GM12874 (cell line): Measurements from ENCODE around the gene PLD5.

ENCODE experiments used
- TF ChIP-seq, protein P1 (sequence below): IDR thresholded peaks from 2 replicates; pipeline ENCODE4 v1.5.1; 2011; ENCODE audit warnings: low read depth, mild to moderate bottlenecking, control low read depth, low read length, moderate library complexity; ENCODE audit not compliant: insufficient read depth

Gene PLD5

DNA sequence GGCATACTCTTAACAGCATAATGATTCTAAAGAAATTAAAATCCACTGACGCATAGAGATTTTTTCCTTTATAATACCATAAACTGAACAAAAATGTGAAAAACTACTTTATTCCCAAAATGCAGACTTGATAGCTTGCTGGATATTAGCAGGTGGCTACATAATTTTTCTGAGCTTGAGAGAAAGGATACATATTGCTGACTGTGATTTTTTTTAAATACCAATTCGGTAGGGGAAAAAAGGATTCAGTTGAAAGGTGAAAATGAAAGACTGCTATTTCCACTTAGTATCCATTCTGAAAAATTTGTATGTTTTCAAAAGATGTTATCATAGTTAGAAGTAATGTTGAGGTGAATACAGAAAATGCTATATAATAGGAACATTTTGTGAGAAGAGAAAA lies 435.6 kb downstream of the PLD5 start:
- TF ChIP-seq, protein P1, sequence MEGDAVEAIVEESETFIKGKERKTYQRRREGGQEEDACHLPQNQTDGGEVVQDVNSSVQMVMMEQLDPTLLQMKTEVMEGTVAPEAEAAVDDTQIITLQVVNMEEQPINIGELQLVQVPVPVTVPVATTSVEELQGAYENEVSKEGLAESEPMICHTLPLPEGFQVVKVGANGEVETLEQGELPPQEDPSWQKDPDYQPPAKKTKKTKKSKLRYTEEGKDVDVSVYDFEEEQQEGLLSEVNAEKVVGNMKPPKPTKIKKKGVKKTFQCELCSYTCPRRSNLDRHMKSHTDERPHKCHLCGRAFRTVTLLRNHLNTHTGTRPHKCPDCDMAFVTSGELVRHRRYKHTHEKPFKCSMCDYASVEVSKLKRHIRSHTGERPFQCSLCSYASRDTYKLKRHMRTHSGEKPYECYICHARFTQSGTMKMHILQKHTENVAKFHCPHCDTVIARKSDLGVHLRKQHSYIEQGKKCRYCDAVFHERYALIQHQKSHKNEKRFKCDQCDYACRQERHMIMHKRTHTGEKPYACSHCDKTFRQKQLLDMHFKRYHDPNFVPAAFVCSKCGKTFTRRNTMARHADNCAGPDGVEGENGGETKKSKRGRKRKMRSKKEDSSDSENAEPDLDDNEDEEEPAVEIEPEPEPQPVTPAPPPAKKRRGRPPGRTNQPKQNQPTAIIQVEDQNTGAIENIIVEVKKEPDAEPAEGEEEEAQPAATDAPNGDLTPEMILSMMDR = no peak

DNA sequence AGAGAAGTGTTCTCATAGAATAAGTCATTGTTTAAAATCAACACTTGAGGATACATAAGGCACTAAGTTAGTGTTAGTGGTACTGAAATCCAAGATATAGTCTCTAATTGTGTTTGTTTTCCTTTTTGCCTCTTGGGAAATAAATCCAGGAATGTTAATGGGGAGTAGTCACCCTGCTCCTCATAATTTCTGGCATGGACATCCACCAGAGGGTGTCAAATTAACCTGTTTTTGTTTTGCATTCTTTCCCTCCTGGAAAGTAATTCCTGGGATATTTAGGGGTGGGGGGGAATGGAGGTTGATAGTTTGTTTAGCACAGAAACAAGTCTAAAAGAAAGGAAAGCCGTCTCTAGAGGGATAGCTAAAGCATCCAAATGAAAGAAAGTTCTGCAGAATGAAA lies 437.8 kb downstream of the PLD5 start:
- TF ChIP-seq, protein P1 = no peak

DNA sequence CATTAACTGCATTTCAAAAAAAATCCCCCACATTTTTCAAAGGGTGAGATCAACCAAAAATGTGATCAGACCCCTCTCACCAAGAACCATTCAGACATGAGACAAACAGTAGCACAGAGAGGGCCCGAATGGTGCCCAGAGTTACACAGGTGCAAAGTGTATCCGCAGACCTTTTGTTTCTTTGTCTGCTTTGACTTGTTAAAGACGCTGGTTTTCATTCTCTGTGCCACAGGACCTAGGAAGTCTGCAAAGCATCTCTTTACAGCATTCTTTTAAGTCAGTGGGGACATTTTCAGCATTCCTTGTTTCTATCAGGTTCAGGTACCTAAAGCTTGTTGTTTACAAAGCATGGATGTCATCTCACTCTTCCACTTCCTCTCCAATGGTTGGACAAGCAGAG lies 438.4 kb downstream of the PLD5 start:
- TF ChIP-seq, protein P1 = no peak

DNA sequence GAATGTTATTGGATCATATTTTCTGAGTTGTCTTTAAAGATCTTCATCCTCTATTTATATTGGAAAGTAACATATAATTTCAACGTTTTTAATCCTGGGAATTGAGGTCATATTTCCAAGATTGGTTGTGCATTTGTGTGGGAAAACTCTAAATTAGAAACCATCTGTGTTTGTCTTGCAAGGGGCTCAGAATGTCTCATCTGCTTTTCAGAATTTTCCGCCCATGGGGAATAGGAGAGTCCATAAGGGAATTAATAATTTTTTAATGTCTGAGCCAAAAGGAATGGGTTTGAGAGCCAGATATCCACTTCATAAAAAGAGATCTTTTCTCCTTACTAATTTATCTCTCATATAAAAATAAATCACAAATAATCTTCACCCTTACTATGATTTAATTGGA lies 440.8 kb downstream of the PLD5 start:
- TF ChIP-seq, protein P1 = no peak

DNA sequence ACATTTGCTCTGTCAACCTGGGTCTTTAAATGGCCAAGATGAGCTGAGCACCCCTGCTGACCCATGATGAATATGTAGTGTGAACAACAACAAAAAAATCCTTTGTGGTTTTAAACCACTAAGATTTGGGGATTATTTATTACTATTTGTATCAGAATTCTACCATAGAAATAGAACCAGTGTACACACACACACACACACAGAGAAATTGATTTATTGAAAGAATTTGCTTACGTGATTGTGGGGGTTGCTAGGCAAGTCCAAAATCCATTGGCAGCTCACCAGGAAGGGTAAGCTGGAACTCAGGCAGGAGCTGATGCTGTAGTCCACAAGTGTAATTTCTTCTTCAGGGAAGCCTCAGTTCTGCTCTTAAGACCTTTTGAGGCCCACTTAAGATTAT lies 443.1 kb downstream of the PLD5 start:
- TF ChIP-seq, protein P1 = no peak

DNA sequence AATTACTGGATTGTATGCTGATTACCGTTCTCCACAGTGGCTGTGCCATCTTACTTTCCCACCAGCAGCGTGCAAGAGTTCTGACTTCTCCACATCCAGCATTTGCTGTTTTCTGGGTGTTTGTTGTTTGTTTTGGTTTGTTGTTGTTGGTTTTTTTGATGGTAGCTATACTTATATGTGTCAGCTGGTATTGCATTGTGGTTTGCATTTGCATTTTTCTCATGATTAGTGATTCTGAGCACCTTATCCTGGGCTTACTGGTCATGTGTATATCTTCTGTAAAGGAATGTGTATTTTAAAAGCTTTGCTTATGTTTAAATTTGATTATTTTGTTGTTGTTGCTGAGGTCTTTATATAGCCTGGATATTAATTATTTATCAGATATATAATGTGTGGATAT lies 458.7 kb downstream of the PLD5 start:
- TF ChIP-seq, protein P1 = no peak

DNA sequence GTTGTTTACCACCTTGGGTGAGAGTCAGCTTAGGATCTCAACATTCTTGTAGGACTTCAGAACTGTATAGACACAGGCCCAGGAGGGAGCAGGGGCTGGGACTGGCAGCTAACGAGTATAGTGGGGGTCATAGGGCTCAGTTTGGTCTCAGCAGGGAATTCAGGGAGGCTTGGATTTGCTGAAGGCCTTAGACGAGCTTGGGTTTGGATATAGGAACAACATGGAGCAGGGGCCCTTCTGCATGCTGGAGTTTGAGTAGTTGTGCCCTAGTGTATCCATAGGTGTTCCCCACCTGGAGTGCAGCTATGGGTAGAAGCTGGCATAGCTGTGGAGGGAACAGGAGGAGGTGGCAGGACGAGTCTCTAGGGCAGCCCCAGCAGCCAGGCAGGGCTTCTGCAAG lies 462.2 kb downstream of the PLD5 start:
- TF ChIP-seq, protein P1 = no peak

DNA sequence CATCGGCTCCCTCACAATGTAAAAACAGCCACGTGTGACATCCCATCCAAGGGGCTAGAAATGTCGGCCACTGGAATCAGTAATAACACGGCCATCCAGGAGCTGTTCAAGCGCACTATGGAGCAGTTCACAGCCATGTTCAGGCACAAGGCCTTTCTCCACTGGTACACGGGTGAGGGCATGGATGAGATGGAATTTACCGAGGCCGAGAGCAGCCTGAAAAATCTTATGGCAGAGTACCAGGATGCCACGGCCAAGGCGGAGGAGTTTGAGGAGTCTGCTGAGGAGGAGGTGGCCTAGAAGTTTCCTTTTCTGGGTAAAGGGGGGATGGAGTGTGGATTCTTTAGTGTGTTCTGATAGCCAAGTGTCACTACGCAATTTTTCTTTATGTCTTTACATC lies 464.5 kb downstream of the PLD5 start:
- TF ChIP-seq, protein P1 = no peak
